Measurements from ENCODE around the gene SPAG16. TPM values are rescaled to one million over a fixed set of nuclear protein-coding genes. Genes with fewer than 3 reads are reported as not detected.

SPAG16 gene
- total and polyA plus RNA-seq, 2 of the 13 experiments (the other 11 are each of a cell fraction or from before 2014, with no cell fraction given): 9.6 to 26.5 TPM

DNA sequence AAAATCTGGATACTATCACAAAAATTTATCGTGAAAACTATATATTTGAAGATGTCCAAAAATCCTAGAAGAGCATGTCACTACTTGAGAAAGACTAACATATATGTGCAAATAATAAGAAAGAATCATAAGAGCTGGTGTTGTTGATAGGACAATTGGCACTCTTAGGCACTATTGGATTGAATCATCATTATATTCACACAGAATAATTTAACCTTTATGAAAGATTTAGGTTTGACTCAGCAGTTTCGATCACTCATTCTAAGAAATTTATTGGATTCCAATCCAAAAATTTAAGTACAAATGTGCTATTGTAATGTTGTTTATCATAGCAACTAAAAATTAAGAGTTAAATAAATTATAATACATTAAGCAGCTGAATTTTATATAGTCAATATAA lies 503.6 kb downstream of the SPAG16 start:
- TF ChIP-seq HDAC2 (CRISPR knock-in tag; IDR thresholded peaks at IDR 0.05) (no peak), ZNF607 (CRISPR knock-in tag; IDR thresholded peaks at IDR 0.05; ENCODE audit: borderline replicate concordance) (no peak), MAFK (conservative IDR thresholded peaks at IDR 0.05 in 1 of 2, IDR thresholded peaks at IDR 0.05 in 1 of 2; ENCODE audit: low read length in 2 of 2) (peak; percentile 19 to 57; a peak in 3 of 4 replicates), MAFF (IDR thresholded peaks at IDR 0.05; ENCODE audit: low read depth, low read length) (0 out of 2 replicates have a peak, but pooled peaks have one; percentile 3), NR2C2 (CRISPR knock-in tag; IDR thresholded peaks at IDR 0.05; ENCODE audit: borderline replicate concordance) (no peak), MIER3 (CRISPR knock-in tag; IDR thresholded peaks at IDR 0.05; ENCODE audit: borderline replicate concordance) (no peak)
- in situ Hi-C loops (cut with HindIII; ENCODE audit: extremely low pct_ligation_motif_present, low pct_unique_long_range_greater_than_20kb) (no loop called here), intact Hi-C loops (cut with micrococcal nuclease; ENCODE audit: unreplicated experiment) (no loop called here)
- Histone ChIP-seq H3K36me3 (replicated peaks in 1 of 2; ENCODE audit: control insufficient read depth in 1 of 2, insufficient read depth in 2 of 2, low read length in 2 of 2) (no peaks in the 10 kb centered on the region), H3K27ac (ENCODE audit: extremely low read length, insufficient read depth, low read length) (no peak overlapping the region), H3K9me3 (ENCODE audit: low read length) (no peaks in the 10 kb centered on the region), H3K4me2 (ENCODE audit: low read depth, low read length) (no peak overlapping the region), H2AFZ (ENCODE audit: low read length) (no peak overlapping the region), H3K79me2 (ENCODE audit: insufficient read depth, low read length) (no peaks in the 10 kb centered on the region), H3K27me3 (ENCODE audit: control insufficient read depth in 1 of 2, insufficient read depth in 2 of 2, low read length in 2 of 2) (no peaks in the 10 kb centered on the region), H3K9ac (ENCODE audit: insufficient read depth, low read depth, low read length) (no peak overlapping the region), H3K4me1 (ENCODE audit: insufficient read depth, low read length) (no peaks in the 10 kb centered on the region), H4K20me1 (ENCODE audit: insufficient read depth, low read length) (no peaks in the 10 kb centered on the region), H3K4me3 (replicated peaks in 1 of 3; ENCODE audit: insufficient read depth in 1 of 3, low read depth in 2 of 3, low read length in 3 of 3) (no peak overlapping the region)
- 3% methylated on average over 2 of the region's 2 CpGs for WGBS (ENCODE audit: low lambda C conversion rate)
- no peak for ATAC-seq
- FAIRE-seq: no peak
- no TSS peak for BruUV-seq (replicated peaks)
- CTCF ChIA-PET (ENCODE audit: low intra/inter-chr PET ratio, low total read pairs): no interaction called here
- no peak for DNase-seq (ENCODE audit: low spot score)
- POLR2A ChIA-PET: no interaction called here

DNA sequence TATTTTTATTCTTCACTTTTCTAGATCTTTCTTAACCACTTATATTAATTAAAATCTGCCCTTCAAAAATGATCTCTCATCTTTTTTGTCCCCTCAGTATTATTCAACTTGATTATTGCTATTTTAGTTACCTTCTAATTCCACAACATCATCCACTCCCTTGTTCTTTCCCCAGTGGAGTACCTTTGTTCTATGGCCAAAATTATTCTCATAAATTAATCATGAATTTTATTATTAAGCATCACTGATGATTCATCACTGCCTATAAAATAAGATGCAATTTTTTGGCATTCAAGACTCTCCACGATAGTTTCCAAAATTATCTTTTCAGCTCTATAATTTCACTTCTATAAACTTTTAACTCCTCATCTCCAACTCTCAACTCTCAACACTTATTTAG lies 505.7 kb downstream of the SPAG16 start:
- Histone ChIP-seq H2AFZ (ENCODE audit: low read length) (peak overlapping the region; percentile 12), H3K36me3 (replicated peaks in 1 of 2; ENCODE audit: control insufficient read depth in 1 of 2, insufficient read depth in 2 of 2, low read length in 2 of 2) (no peaks in the 10 kb centered on the region), H3K4me1 (ENCODE audit: insufficient read depth, low read length) (no peaks in the 10 kb centered on the region), H3K4me2 (ENCODE audit: low read depth, low read length) (no peak overlapping the region), H3K27me3 (ENCODE audit: control insufficient read depth in 1 of 2, insufficient read depth in 2 of 2, low read length in 2 of 2) (no peaks in the 10 kb centered on the region), H3K27ac (ENCODE audit: extremely low read length, insufficient read depth, low read length) (no peak overlapping the region), H3K9me3 (ENCODE audit: low read length) (no peaks in the 10 kb centered on the region), H3K4me3 (replicated peaks in 1 of 3; ENCODE audit: insufficient read depth in 1 of 3, low read depth in 2 of 3, low read length in 3 of 3) (no peak overlapping the region), H4K20me1 (ENCODE audit: insufficient read depth, low read length) (no peaks in the 10 kb centered on the region), H3K9ac (ENCODE audit: insufficient read depth, low read depth, low read length) (no peak overlapping the region), H3K79me2 (ENCODE audit: insufficient read depth, low read length) (no peaks in the 10 kb centered on the region)
- WGBS (ENCODE audit: low lambda C conversion rate): 1% methylated on average over 1 of the region's 1 CpG
- no TSS peak for BruUV-seq (replicated peaks)
- DNase-seq (ENCODE audit: low spot score) (no peak), FAIRE-seq (no peak), ATAC-seq (no peak)
- TF ChIP-seq SSRP1 (CRISPR knock-in tag; IDR thresholded peaks at IDR 0.05) (no peak), SMYD3 (CRISPR knock-in tag; IDR thresholded peaks at IDR 0.05) (no peak), NFKBIZ (CRISPR knock-in tag; IDR thresholded peaks at IDR 0.05) (no peak), PHB2 (IDR thresholded peaks at IDR 0.05; ENCODE audit: partially characterized antibody) (no peak), KAT8 (CRISPR knock-in tag; IDR thresholded peaks at IDR 0.05) (no peak), ZNF629 (CRISPR knock-in tag; conservative IDR thresholded peaks at IDR 0.05) (no peak)
- TF ChIP-seq, protein P1, sequence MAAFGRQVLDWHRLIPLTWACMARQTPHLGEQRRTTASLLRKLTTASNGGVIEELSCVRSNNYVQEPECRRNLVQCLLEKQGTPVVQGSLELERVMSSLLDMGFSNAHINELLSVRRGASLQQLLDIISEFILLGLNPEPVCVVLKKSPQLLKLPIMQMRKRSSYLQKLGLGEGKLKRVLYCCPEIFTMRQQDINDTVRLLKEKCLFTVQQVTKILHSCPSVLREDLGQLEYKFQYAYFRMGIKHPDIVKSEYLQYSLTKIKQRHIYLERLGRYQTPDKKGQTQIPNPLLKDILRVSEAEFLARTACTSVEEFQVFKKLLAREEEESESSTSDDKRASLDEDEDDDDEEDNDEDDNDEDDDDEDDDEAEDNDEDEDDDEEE (CRISPR knock-in tag; IDR thresholded peaks at IDR 0.05): no peak
- TF ChIP-seq, protein P2, sequence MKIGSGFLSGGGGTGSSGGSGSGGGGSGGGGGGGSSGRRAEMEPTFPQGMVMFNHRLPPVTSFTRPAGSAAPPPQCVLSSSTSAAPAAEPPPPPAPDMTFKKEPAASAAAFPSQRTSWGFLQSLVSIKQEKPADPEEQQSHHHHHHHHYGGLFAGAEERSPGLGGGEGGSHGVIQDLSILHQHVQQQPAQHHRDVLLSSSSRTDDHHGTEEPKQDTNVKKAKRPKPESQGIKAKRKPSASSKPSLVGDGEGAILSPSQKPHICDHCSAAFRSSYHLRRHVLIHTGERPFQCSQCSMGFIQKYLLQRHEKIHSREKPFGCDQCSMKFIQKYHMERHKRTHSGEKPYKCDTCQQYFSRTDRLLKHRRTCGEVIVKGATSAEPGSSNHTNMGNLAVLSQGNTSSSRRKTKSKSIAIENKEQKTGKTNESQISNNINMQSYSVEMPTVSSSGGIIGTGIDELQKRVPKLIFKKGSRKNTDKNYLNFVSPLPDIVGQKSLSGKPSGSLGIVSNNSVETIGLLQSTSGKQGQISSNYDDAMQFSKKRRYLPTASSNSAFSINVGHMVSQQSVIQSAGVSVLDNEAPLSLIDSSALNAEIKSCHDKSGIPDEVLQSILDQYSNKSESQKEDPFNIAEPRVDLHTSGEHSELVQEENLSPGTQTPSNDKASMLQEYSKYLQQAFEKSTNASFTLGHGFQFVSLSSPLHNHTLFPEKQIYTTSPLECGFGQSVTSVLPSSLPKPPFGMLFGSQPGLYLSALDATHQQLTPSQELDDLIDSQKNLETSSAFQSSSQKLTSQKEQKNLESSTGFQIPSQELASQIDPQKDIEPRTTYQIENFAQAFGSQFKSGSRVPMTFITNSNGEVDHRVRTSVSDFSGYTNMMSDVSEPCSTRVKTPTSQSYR (CRISPR knock-in tag; IDR thresholded peaks at IDR 0.05; ENCODE audit: borderline replicate concordance): no peak
- TF ChIP-seq, protein P3, sequence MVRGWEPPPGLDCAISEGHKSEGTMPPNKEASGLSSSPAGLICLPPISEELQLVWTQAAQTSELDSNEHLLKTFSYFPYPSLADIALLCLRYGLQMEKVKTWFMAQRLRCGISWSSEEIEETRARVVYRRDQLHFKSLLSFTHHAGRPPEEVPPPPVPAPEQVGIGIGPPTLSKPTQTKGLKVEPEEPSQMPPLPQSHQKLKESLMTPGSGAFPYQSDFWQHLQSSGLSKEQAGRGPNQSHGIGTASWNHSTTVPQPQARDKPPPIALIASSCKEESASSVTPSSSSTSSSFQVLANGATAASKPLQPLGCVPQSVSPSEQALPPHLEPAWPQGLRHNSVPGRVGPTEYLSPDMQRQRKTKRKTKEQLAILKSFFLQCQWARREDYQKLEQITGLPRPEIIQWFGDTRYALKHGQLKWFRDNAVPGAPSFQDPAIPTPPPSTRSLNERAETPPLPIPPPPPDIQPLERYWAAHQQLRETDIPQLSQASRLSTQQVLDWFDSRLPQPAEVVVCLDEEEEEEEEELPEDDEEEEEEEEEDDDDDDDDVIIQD (CRISPR knock-in tag; IDR thresholded peaks at IDR 0.05; ENCODE audit: low read depth): no peak
- CTCF ChIA-PET (ENCODE audit: low intra/inter-chr PET ratio, low total read pairs): no interaction called here
- POLR2A ChIA-PET: no interaction called here
- in situ Hi-C loops (cut with HindIII; ENCODE audit: extremely low pct_ligation_motif_present, low pct_unique_long_range_greater_than_20kb): no loop called here
- intact Hi-C loops (cut with micrococcal nuclease; ENCODE audit: unreplicated experiment): no loop called here
